ENCODE data around the gene OR56A3.

Gene OR56A3

GRCh38 chr11:5923794-5924193, 18.3 kb upstream of the OR56A3 start:
- Histone ChIP-seq H3K4me3 (no peak overlapping the region), H3K27ac (no peak overlapping the region)
- TF ChIP-seq CTCF (IDR thresholded peaks at IDR 0.05): no peak
- no peak for DNase-seq (ENCODE audit: low spot score)

GRCh38 chr11:5928271-5928670, 13.8 kb upstream of the OR56A3 start:
- no peak overlapping the region for H3K4me3 ChIP-seq
- no peak for TF ChIP-seq CTCF (IDR thresholded peaks at IDR 0.05)
- H3K27ac ChIP-seq: no peak overlapping the region
- DNase-seq (ENCODE audit: low spot score): no peak

GRCh38 chr11:5928811-5929210, 13.2 kb upstream of the OR56A3 start:
- TF ChIP-seq CTCF (IDR thresholded peaks at IDR 0.05): no peak
- Histone ChIP-seq H3K4me3 (no peak overlapping the region), H3K27ac (no peak overlapping the region)
- no peak for DNase-seq (ENCODE audit: low spot score)

- DNase-seq (ENCODE audit: low spot score): no peak
- no peak for TF ChIP-seq CTCF (IDR thresholded peaks at IDR 0.05)
- H3K4me3 ChIP-seq: no peak overlapping the region
- no peak overlapping the region for H3K27ac ChIP-seq
These were observed 12.3 kb upstream of the OR56A3 start for GRCh38 chr11:5929571-5930368.

- Histone ChIP-seq H3K4me3 (no peak overlapping the region), H3K27ac (no peak overlapping the region)
- DNase-seq (ENCODE audit: low spot score): no peak
- TF ChIP-seq CTCF (IDR thresholded peaks at IDR 0.05): no peak
These were observed 11.4 kb upstream of the OR56A3 start for GRCh38 chr11:5930614-5931013.

- H3K27ac ChIP-seq: no peak overlapping the region
- no peak for DNase-seq (ENCODE audit: low spot score)
- no peak overlapping the region for H3K4me3 ChIP-seq
- no peak for TF ChIP-seq CTCF (IDR thresholded peaks at IDR 0.05)
These were observed 11.0 kb upstream of the OR56A3 start for GRCh38 chr11:5931061-5931460.

GRCh38 chr11:5932671-5933070, 9.4 kb upstream of the OR56A3 start:
- H3K4me3 ChIP-seq: no peak overlapping the region
- TF ChIP-seq CTCF (IDR thresholded peaks at IDR 0.05): no peak
- DNase-seq (ENCODE audit: low spot score): no peak
- H3K27ac ChIP-seq: no peak overlapping the region
